ENCODE results near the gene COQ10B.

GRCh38 chr2:197416268-197416667 is 37.1 kb upstream of the COQ10B start:
- no peak for TF ChIP-seq CTCF (IDR thresholded peaks at IDR 0.05)
- TF ChIP-seq POLR2A (IDR thresholded peaks at IDR 0.05): no peak
